NB4 (cell line): ENCODE results near the gene SLC6A11.

Experiments used
- POLR2A ChIP-seq: IDR thresholded peaks from 2 replicates; pipeline ENCODE4 v1.6.1; 2011; ENCODE audit warnings: mild to moderate bottlenecking; ENCODE audit not compliant: insufficient read length; ENCODE audit errors: extremely low read depth
- TF ChIP-seq, protein P1 (sequence below): IDR thresholded peaks from one replicate; pipeline ENCODE4 v1.5.1; 2012; ENCODE audit warnings: low read depth, low read length
- TF ChIP-seq, protein P2 (sequence below): IDR thresholded peaks from 2 replicates; pipeline ENCODE4 v1.6.1; 2011; ENCODE audit warnings: low read depth, low read length

DNA sequence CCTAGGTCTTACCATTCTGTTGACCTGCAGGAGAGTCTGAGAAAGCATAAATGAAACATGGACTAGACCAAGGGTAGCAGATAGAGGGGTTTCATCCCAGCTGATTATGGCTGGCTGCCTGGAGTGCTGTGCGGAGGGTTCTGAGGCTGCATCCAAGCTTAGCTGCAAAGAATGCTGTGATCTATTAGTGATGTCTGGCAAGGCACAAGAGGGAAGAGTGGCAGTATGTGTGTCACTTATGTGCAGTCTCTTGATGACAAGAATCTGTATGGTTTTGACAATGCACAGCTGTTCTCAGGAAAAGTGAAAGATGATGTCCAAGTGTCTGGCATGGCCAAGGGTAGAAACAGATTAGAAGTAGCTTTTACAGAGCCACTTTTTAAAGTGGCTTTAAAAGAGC lies 54.3 kb downstream of the SLC6A11 start:
- TF ChIP-seq, protein P1, sequence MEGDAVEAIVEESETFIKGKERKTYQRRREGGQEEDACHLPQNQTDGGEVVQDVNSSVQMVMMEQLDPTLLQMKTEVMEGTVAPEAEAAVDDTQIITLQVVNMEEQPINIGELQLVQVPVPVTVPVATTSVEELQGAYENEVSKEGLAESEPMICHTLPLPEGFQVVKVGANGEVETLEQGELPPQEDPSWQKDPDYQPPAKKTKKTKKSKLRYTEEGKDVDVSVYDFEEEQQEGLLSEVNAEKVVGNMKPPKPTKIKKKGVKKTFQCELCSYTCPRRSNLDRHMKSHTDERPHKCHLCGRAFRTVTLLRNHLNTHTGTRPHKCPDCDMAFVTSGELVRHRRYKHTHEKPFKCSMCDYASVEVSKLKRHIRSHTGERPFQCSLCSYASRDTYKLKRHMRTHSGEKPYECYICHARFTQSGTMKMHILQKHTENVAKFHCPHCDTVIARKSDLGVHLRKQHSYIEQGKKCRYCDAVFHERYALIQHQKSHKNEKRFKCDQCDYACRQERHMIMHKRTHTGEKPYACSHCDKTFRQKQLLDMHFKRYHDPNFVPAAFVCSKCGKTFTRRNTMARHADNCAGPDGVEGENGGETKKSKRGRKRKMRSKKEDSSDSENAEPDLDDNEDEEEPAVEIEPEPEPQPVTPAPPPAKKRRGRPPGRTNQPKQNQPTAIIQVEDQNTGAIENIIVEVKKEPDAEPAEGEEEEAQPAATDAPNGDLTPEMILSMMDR = no peak
- TF ChIP-seq POLR2A = no peak
- TF ChIP-seq, protein P2, sequence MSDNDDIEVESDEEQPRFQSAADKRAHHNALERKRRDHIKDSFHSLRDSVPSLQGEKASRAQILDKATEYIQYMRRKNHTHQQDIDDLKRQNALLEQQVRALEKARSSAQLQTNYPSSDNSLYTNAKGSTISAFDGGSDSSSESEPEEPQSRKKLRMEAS = no peak
